Stimulated activated CD8-positive, alpha-beta memory T cell treated with anti-CD3 and anti-CD28 coated beads, Interleukin-7, amount 100 ng/mL, for 48 hours (primary cell): Measurements from ENCODE around the gene BSG.
A peak's percentile ranks its signal among the peaks of the same experiment; 100 is the strongest.

Experiments used
- DNase-seq, 2 donors: peaks; one replicate each; pipeline ENCODE4 v3.0.0-alpha.2; 2020; ENCODE audit warnings: low read depth in 1 of 2; ENCODE audit errors: extremely low read depth in 1 of 2

BSG gene

GRCh38 chr19:570937-571565 is 1.3 kb upstream of the BSG start:
- DNase-seq: peak in 1 of 2 donors; percentile 44

GRCh38 chr19:571566-571974 is 826 bp upstream of the BSG start:
- DNase-seq: no peak

- DNase-seq: no peak
These were observed 535 bp downstream of the BSG start for GRCh38 chr19:572743-573518.

- no peak for DNase-seq
These were observed 1.1 kb downstream of the BSG start for GRCh38 chr19:573519-573825.

GRCh38 chr19:574658-575526 is 2.5 kb downstream of the BSG start:
- no peak for DNase-seq

- no peak for DNase-seq
These were observed 3.4 kb downstream of the BSG start for GRCh38 chr19:575527-576506.

GRCh38 chr19:576768-577438 is 4.5 kb downstream of the BSG start:
- DNase-seq: no peak

- DNase-seq: no peak
These were observed 5.3 kb downstream of the BSG start for GRCh38 chr19:577439-578392.

- no peak for DNase-seq
These were observed 6.9 kb downstream of the BSG start for GRCh38 chr19:579111-579841.

- no peak for DNase-seq
These were observed 7.4 kb downstream of the BSG start for GRCh38 chr19:579842-580155.

- DNase-seq: no peak
These were observed 8.0 kb downstream of the BSG start for GRCh38 chr19:580274-580835.

GRCh38 chr19:581399-582111 is 9.2 kb downstream of the BSG start:
- no peak for DNase-seq

- DNase-seq: no peak
These were observed 10.3 kb downstream of the BSG start for GRCh38 chr19:582497-583197.

GRCh38 chr19:583198-583967 is 11.0 kb downstream of the BSG start:
- DNase-seq: no peak

- DNase-seq: no peak
These were observed 11.5 kb downstream of the BSG start for GRCh38 chr19:583968-584239.

- peak in 1 of 2 donors; percentile 45 for DNase-seq
These were observed 12.0 kb downstream of the BSG start for GRCh38 chr19:584240-585001.
